Fibroblast of upper back skin (primary cell): ENCODE data around the gene KIF1A.
"Not testable (repeated sequence)": the region's sequence is repeated elsewhere in the genome, so short reads cannot be mapped to it uniquely, and the experiment has no call there.

Source experiments
- DNase-seq: peaks from one replicate; pipeline ENCODE4 v3.0.0-alpha.2; 2013

The KIF1A gene

GRCh38 chr2:240714747-240715725 is 105.0 kb downstream of the KIF1A start:
- no peak for DNase-seq

- no peak for DNase-seq
Observed at GRCh38 chr2:240713928-240714746, 105.9 kb downstream of the KIF1A start.

GRCh38 chr2:240713071-240713927 is 106.7 kb downstream of the KIF1A start:
- no peak for DNase-seq

- DNase-seq, result no peak
Observed at GRCh38 chr2:240712121-240712520, 107.9 kb downstream of the KIF1A start.

DNA sequence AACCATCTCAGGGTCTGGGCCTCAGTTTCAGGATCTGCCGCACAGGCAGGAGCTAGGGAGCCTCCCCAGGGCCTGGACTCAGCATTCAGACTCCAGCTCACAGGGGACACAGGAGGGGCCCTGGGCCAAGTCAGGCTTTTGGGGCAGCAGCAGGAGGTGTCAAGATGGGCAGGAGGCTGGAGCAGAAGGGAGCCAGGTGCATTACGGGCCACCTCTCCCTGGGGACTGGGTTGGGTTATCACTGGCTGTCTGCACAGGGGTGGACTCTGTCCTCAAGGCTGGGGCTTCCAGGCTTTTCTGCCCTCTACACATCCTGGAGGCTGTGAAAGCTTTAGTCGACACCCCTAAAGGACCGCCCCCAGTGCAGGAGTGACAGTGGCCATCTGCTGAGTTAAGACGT is 108.3 kb downstream of the KIF1A start:
- no peak for DNase-seq

- DNase-seq, result no peak
Observed at GRCh38 chr2:240711296-240711695, 108.7 kb downstream of the KIF1A start.

DNA sequence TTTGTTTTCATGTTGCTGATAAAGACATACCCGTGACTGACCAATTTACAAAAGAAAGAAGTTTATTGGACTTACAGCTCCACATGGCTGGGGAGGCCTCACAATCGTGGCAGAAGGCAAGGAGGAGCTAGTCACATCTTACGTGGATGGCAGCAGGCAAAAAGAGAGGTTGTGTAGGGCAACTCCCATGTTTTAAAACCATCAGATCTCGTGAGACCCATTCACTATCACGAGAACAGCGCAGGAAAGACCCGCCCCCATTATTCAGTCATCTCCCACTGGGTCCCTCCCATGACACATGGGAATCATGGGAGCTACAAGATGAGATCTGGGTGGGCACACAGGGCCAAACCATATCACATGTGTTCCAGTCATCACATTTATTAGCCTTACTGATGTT is 111.6 kb downstream of the KIF1A start:
- no peak for DNase-seq

DNA sequence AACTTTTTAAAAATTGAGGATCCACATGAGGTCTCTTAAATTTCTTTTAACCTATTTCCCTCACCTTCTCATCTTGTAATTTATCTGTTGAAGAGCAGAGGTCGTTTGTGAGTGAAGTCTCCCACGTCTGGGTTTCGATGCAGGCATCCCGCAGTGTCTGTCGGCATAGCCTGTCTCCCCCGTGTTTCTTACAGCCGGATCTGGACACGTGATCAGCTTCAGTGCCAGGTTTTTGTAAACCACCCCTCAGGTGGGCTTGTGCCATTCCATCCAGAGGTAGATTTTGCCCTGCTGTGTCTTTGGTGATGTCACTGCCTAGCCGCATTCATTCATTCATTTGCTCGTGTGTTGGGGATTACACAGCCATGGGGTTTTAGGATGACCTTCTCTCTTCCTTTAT is 112.2 kb downstream of the KIF1A start:
- no peak for DNase-seq

GRCh38 chr2:240707043-240707756 is 112.8 kb downstream of the KIF1A start:
- no peak for DNase-seq

DNA sequence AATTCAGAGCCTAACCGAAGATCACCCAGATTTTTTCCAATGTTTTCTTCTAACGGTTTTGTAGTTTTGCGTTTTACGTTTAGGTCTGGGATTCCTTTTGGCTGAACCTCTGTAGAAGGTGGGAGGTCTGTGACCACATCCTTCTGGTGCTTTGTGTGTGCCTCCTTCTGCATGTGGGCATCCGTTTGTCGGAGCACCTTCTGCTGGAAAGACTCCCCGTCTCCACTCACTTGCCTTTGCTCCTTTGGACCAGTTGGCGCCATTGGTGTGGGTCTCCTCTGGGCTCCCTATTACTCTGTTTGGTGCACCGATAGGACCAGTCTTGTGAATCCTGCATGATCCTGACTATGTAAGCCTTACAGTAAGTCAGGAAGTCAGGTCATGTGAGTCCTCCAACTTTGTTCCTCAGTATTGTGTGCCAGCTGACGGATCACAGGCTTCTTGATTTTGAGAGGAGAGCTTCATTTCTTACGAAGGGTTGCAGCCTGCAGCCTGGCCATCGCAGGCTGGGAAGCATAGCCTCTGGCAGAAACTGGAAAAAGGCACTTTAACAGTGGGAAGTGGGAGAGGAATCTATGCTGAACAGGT is 114.7 kb downstream of the KIF1A start:
- no peak for DNase-seq

GRCh38 chr2:240704651-240705050 is 115.4 kb downstream of the KIF1A start:
- no peak for DNase-seq

DNA sequence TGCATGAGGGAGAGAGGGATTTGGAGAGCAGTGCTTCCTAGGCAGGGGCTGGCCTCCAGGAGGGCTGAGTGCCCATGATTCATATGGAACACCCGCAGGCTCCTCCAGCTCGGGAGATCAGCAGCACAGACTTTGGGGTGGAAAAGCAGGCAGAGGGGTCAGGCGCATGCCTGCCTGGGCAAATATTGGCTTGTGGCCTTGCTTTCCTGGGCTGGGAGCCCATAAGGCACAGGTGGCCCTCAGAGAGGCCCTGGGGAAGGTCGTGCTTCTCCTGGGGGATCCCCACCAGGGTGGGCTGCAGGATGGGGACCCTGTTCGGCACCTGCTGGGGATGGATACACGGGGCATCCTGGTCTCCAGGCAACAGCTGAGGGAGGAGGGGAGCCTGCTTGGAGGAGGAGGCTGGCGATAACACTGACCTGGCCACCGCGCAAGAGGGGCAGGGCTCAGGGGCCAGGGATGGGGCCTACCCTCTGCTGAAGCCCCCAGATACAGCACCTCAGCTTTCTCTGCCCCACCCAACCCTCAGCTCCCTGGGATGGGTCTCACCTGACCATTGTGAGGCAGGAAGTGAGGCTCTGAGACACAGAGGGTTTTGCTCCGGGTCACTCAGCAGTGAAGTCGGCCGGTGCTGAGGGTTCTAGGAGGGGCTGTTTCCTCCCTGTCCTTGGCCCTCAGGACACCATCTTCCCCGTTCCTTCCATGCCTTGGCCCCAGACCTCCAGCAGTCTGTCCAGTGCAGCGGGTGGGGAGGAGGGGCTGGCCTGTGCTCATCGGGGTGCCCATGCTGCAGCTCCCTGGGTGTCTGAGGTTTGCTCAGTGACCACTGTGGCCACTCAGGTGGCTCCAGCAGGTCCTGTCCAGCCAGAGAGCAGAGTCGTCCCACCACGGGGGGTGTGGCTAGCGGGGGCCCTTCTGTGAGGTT is 116.3 kb downstream of the KIF1A start:
- no peak for DNase-seq

GRCh38 chr2:240702640-240703011 is 117.4 kb downstream of the KIF1A start:
- no peak for DNase-seq

DNA sequence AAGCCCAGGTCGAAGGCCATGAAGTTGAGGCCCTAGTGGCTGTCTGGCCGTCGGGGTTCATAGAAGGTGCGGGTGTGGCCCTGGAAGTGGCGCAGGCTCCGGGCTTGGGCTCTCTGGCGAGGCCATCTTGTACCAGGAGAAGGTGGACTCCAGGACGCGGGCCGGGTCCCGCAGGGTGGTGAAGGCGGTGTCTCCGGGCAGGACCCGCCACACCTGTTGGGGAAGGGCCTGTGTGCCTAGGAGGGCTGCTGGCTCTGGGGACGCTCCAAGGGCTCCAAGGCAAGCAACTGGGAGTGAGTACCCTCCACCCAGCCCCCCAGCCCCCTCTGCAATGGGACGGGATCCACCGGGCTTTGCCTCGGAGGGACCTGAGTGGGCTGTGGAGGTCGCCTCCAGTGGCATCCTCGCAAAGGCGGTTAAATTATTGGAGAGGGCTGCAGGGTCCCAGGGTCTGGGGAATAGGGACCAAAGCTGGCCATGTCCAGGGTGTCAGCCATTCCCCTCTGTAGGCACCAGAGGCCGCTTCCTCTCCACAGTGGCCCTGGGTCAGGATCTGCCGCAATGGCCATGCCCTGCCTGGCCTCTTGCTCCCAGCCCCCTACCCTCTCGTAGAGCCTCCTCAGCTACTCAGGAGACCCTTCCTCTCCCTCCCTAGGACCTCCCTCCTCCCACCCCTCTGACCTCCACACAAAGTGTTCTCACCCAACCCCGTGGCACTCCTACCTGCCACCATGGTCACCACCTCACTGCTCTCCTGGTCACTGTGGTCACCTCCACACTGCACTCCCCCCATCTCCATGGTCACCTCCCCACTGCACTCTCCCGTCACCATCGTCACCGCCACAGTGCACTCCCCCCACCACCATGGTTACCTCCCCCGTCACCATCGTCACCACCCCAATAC is 118.0 kb downstream of the KIF1A start:
- DNase-seq, result no peak

DNA sequence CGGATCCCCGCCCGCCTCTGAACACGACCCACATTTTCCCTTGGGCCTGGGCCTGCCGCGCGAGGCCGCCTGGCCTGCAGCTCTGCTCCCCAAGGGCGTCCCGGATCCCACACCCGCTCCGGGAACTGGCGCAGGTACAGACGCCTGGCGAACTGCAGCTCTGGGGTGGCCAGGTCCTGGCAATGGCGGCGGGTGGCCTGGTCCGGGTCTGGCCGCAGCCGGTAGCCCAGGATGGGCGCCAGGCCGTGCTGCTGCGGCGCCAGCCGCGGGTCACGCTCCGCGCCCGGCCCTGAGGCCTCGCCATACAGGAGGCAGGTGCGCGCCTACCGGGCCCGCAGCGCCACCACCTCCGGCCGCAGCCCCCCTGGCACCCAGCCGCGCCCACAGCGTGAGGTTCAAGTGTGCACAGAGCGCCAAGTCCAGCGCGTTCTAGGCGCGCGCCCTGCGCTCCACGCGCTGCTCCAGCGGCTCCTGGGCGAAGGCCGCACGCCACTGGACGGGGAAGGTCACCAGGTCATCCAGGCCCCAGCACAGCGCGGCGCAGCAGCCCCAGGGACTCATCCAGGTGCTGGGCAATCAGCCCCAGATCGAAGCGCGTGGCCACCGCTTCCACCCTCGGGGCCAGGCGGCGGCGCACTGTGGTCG is 118.8 kb downstream of the KIF1A start:
- no peak for DNase-seq

DNA sequence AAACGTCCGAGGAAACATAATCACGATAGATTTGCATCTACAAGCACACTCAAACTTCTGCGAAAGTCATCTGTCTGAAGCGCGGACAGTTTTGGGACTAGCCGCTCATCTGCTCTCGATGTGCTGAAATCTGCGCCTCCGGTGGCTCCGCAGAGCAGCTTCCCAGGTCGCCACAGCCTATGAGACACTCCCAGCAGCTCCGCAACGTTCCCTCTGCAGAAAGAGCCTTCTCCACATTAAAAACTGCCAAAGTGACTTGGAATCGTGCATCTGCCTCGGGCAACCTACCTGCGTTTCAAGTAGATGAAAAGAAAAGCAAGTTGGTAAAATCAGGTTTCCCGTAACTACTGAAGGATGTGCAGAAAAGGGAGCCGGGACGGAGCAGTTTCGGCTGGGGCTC is 119.4 kb downstream of the KIF1A start:
- not testable (repeated sequence) for DNase-seq

DNA sequence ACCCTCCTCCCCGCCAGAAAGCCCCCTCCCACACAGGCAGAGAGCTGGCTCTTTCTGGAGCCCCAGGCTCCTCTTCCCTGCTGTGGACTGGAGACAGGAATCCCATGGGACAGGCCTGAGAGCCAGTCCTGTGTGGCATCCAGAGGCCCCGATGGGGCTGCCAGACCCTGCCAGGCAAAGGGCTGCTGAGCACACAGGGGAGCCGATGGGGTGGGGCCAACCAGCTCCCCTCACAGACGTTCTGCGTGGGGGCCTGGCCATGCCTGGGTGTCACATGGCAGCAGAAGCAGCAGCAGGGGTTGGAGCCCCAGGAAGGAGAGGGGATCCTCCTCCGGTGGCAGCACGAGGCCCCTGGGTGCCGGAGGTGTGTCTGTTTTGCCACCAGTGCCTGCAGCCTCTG is 120.2 kb downstream of the KIF1A start:
- not testable (repeated sequence) for DNase-seq

DNA sequence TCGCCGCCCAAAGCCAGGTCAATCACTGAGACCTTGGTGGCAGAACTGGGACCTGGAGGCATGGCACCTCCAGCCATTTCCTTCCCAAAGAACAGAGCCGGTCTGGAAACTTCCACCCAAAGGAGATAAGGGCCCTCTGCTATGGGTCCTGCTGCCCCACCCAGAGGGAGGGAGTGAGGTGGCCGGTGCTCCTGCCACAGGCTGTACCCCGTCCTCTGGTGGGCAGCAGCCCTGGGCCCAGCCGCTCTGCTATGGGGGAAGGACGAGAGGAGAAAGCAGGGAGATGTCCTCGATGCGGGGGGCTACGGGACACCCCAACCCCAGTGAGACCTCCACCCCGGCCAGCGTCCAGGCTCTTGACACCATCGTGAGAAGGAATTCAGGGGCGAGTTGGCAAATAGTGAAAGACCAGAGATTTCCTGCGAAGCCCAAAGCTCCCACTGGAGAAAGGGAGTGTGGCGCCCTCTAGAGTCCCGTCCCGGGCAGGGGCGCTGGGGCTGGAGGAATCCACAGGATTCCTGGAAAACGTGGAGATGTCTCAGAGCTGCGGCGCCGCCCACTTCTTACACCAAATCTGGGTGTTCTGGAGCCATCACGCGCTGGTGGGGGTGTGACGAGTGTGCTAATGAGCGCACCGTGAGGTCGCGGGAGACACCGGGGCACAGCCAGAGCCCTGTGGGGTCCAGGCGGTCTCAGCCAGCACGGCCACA is 121.0 kb downstream of the KIF1A start:
- not testable (repeated sequence) for DNase-seq
